Measurements from ENCODE around the gene CARD14.

CARD14 gene

DNA sequence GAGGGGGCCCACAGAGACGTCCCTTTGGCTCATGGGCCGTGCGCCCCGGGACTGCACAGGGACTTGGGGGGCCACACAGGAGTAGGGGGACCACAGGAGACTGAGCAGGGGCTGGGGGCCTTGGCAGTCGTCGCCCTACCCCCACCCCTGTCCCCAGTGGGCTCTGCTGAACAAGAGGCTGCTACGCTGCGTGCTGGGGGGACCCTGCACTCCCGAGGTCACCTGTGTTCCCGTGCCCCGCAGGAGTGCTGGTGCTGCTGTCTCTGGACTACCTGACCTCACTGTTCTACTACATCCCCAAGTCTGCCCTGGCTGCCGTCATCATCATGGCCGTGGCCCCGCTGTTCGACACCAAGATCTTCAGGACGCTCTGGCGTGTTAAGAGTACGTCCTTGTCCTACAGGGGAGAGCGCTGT lies 76.4 kb downstream of the CARD14 start:
- Histone ChIP-seq H3K9me3 (ENCODE audit: control insufficient read depth, low read length) (no peaks in the 10 kb centered on the region), H2AK5ac (ENCODE audit: low read length, severe bottlenecking) (no peak overlapping the region), H3K9ac (ENCODE audit: low read length) (no peak overlapping the region), H3K23ac (ENCODE audit: low read length in 2 of 2) (no peak overlapping the region), H3K4me1 (ENCODE audit: control insufficient read depth, insufficient read depth, low read depth, low read length) (peaks cover 8% of the 10 kb centered on the region), H3K79me1 (replicated peaks; ENCODE audit: low read length, poor library complexity, severe bottlenecking) (no peaks in the 10 kb centered on the region), H3K36me3 (ENCODE audit: control insufficient read depth in 1 of 2, insufficient read depth in 2 of 2, low read depth in 1 of 2, low read length in 2 of 2) (peaks cover 69 to 73% of the 10 kb centered on the region in 2 experiments), H2BK12ac (ENCODE audit: low read length in 2 of 2) (no peak overlapping the region), H3K4ac (ENCODE audit: low read depth in 1 of 2, low read length in 2 of 2) (no peak overlapping the region), H2AFZ (ENCODE audit: low read depth, low read length) (no peak overlapping the region), H3K27me3 (ENCODE audit: control insufficient read depth in 1 of 2, insufficient read depth in 1 of 2, low read length in 2 of 2) (no peaks in the 10 kb centered on the region), H3K27ac (ENCODE audit: low read length, poor library complexity, severe bottlenecking) (no peak overlapping the region), H3K14ac (ENCODE audit: low read length in 2 of 2) (no peak overlapping the region), H2BK5ac (ENCODE audit: low read depth, low read length, poor library complexity, severe bottlenecking) (no peak overlapping the region), H2BK15ac (ENCODE audit: low read depth, poor library complexity, severe bottlenecking) (no peak overlapping the region), H4K8ac (ENCODE audit: low read length) (no peak overlapping the region), H3K18ac (ENCODE audit: low read depth in 1 of 2, low read length in 2 of 2) (no peak overlapping the region), H3K4me3 (ENCODE audit: insufficient read depth in 1 of 2, low read depth in 1 of 2, low read length in 2 of 2) (no peak overlapping the region), H2BK120ac (ENCODE audit: low read depth, low read length) (no peak overlapping the region), H4K91ac (ENCODE audit: low read length) (no peak overlapping the region), H3K4me2 (ENCODE audit: low read length, poor library complexity, severe bottlenecking) (no peak overlapping the region)
- no peak for DNase-seq
- WGBS = 97% methylated on average over 19 of the region's 19 CpGs

DNA sequence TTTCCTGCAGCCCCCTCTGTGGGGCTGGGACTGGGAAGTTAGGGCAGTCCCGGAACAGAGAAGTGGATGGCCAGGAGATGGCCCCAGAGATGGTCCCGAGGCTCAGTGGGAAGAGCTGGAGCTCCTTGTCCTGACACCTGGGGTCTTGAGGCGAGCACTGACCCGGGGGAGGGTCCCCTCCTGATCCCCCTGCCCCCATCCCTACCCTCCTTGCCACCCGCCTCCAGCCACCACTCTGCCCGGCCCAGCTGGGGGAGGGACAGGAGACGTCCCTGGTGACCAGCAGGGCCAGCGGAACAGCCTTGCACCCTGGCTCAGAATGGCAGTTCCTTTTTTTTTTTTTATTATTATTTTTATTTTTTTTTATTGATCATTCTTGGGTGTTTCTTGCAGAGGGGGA lies 76.9 kb downstream of the CARD14 start:
- no peak overlapping the region for H2BK15ac ChIP-seq (ENCODE audit: low read depth, poor library complexity, severe bottlenecking)
- no peak overlapping the region for H3K9ac ChIP-seq (ENCODE audit: low read length)
- 99% methylated on average over 6 of the region's 8 CpGs for WGBS
- H2BK120ac ChIP-seq (ENCODE audit: low read depth, low read length) = no peak overlapping the region
- no peak overlapping the region for H3K27ac ChIP-seq (ENCODE audit: low read length, poor library complexity, severe bottlenecking)
- no peak overlapping the region for H2BK12ac ChIP-seq (ENCODE audit: low read length in 2 of 2)
- H3K4ac ChIP-seq (ENCODE audit: low read depth in 1 of 2, low read length in 2 of 2) = no peak overlapping the region
- H3K4me1 ChIP-seq (ENCODE audit: control insufficient read depth, insufficient read depth, low read depth, low read length) = peaks cover 8% of the 10 kb centered on the region
- no peaks in the 10 kb centered on the region for H3K9me3 ChIP-seq (ENCODE audit: control insufficient read depth, low read length)
- no peak overlapping the region for H3K23ac ChIP-seq (ENCODE audit: low read length in 2 of 2)
- no peak for DNase-seq
- no peak overlapping the region for H2AK5ac ChIP-seq (ENCODE audit: low read length, severe bottlenecking)
- no peaks in the 10 kb centered on the region for H3K27me3 ChIP-seq (ENCODE audit: control insufficient read depth in 1 of 2, insufficient read depth in 1 of 2, low read length in 2 of 2)
- H3K4me2 ChIP-seq (ENCODE audit: low read length, poor library complexity, severe bottlenecking) = no peak overlapping the region
- H3K18ac ChIP-seq (ENCODE audit: low read depth in 1 of 2, low read length in 2 of 2) = no peak overlapping the region
- H4K91ac ChIP-seq (ENCODE audit: low read length) = no peak overlapping the region
- no peak overlapping the region for H3K14ac ChIP-seq (ENCODE audit: low read length in 2 of 2)
- H4K8ac ChIP-seq (ENCODE audit: low read length) = no peak overlapping the region
- peaks cover 66 to 73% of the 10 kb centered on the region in 2 experiments for H3K36me3 ChIP-seq (ENCODE audit: control insufficient read depth in 1 of 2, insufficient read depth in 2 of 2, low read depth in 1 of 2, low read length in 2 of 2)
- H2AFZ ChIP-seq (ENCODE audit: low read depth, low read length) = no peak overlapping the region
- H3K4me3 ChIP-seq (ENCODE audit: insufficient read depth in 1 of 2, low read depth in 1 of 2, low read length in 2 of 2) = no peak overlapping the region
- H2BK5ac ChIP-seq (ENCODE audit: low read depth, low read length, poor library complexity, severe bottlenecking) = no peak overlapping the region
- H3K79me1 ChIP-seq (replicated peaks; ENCODE audit: low read length, poor library complexity, severe bottlenecking) = no peaks in the 10 kb centered on the region

DNA sequence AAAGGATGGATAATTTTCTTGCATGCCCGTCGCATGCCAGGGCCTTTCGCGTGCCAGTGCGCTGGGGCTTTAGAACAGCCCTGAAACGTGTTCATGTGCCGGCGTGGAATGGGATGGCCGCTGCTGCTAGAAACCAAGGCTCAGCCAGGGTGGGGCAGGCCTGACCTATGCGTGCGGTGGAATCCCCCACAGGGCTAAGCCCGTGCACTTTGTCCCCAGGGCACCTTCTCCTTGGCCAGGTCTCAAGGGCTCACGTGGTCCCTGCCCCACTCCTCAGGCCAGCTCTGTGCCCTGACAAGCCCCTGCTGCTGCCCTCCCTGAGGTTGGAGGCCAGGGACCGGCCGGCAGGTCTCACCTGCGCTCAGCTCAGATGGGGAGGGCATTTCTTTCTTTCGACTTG lies 77.7 kb downstream of the CARD14 start:
- Histone ChIP-seq H3K23ac (ENCODE audit: low read length in 2 of 2) (no peak overlapping the region), H4K8ac (ENCODE audit: low read length) (no peak overlapping the region), H3K4me3 (ENCODE audit: insufficient read depth in 1 of 2, low read depth in 1 of 2, low read length in 2 of 2) (no peak overlapping the region), H4K91ac (ENCODE audit: low read length) (no peak overlapping the region), H3K4me2 (ENCODE audit: low read length, poor library complexity, severe bottlenecking) (no peak overlapping the region), H3K18ac (ENCODE audit: low read depth in 1 of 2, low read length in 2 of 2) (no peak overlapping the region), H3K9me3 (ENCODE audit: control insufficient read depth, low read length) (no peaks in the 10 kb centered on the region), H3K4ac (ENCODE audit: low read depth in 1 of 2, low read length in 2 of 2) (no peak overlapping the region), H2BK15ac (ENCODE audit: low read depth, poor library complexity, severe bottlenecking) (no peak overlapping the region), H2BK120ac (ENCODE audit: low read depth, low read length) (no peak overlapping the region), H3K27me3 (ENCODE audit: control insufficient read depth in 1 of 2, insufficient read depth in 1 of 2, low read length in 2 of 2) (no peaks in the 10 kb centered on the region), H2BK12ac (ENCODE audit: low read length in 2 of 2) (no peak overlapping the region), H3K36me3 (ENCODE audit: control insufficient read depth in 1 of 2, insufficient read depth in 2 of 2, low read depth in 1 of 2, low read length in 2 of 2) (peaks cover 67 to 76% of the 10 kb centered on the region in 2 experiments), H2BK5ac (ENCODE audit: low read depth, low read length, poor library complexity, severe bottlenecking) (no peak overlapping the region), H3K9ac (ENCODE audit: low read length) (no peak overlapping the region), H3K4me1 (ENCODE audit: control insufficient read depth, insufficient read depth, low read depth, low read length) (peaks cover 9% of the 10 kb centered on the region), H3K14ac (ENCODE audit: low read length in 2 of 2) (no peak overlapping the region), H3K79me1 (replicated peaks; ENCODE audit: low read length, poor library complexity, severe bottlenecking) (no peaks in the 10 kb centered on the region), H2AFZ (ENCODE audit: low read depth, low read length) (no peak overlapping the region), H3K27ac (ENCODE audit: low read length, poor library complexity, severe bottlenecking) (no peak overlapping the region), H2AK5ac (ENCODE audit: low read length, severe bottlenecking) (no peak overlapping the region)
- 96% methylated on average over 17 of the region's 17 CpGs for WGBS
- DNase-seq = no peak

DNA sequence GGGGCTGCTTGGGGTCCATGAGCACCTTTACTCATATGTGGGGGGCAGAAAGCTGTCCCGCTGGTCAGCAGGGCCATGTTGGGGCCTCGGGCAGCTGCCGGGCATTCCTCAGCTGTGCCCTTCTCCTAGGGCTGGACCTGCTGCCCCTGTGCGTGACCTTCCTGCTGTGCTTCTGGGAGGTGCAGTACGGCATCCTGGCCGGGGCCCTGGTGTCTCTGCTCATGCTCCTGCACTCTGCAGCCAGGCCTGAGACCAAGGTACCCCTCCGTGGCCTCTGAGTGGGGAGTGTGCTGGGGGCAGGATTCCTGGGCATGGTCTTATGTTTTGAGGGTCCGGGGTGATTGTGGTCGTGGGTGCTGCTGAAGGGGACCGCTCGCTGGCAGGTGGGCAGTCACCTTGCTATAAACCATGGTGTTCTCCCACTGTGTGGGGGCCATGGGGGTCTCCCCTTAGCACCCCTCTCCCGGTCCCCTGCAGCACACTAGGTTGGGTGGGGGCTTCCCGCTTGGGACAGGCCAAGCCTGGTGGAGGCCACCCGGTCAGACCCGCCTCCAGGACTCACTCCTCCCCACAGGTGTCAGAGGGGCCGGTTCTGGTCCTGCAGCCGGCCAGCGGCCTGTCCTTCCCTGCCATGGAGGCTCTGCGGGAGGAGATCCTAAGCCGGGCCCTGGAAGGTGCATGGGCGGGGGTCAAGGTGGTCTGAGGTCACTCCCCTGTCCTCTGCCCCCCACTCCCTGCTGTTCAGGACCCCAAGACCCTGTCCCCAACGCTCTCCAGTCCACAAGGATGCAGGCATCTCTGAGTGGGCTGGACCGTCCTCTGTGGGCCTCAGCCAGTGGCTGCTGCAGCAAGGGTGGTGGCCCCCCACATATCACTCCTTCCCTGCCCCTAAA lies 78.4 kb downstream of the CARD14 start:
- Histone ChIP-seq H2BK12ac (ENCODE audit: low read length in 2 of 2) (no peak overlapping the region), H2BK5ac (ENCODE audit: low read depth, low read length, poor library complexity, severe bottlenecking) (no peak overlapping the region), H3K4me1 (ENCODE audit: control insufficient read depth, insufficient read depth, low read depth, low read length) (peaks cover 13% of the 10 kb centered on the region), H3K27ac (ENCODE audit: low read length, poor library complexity, severe bottlenecking) (no peak overlapping the region), H2AFZ (ENCODE audit: low read depth, low read length) (no peak overlapping the region), H3K4me2 (ENCODE audit: low read length, poor library complexity, severe bottlenecking) (no peak overlapping the region), H3K18ac (ENCODE audit: low read depth in 1 of 2, low read length in 2 of 2) (no peak overlapping the region), H2BK15ac (ENCODE audit: low read depth, poor library complexity, severe bottlenecking) (no peak overlapping the region), H2AK5ac (ENCODE audit: low read length, severe bottlenecking) (no peak overlapping the region), H4K8ac (ENCODE audit: low read length) (no peak overlapping the region), H3K9ac (ENCODE audit: low read length) (no peak overlapping the region), H2BK120ac (ENCODE audit: low read depth, low read length) (no peak overlapping the region), H3K36me3 (ENCODE audit: control insufficient read depth in 1 of 2, insufficient read depth in 2 of 2, low read depth in 1 of 2, low read length in 2 of 2) (peaks cover 70 to 75% of the 10 kb centered on the region in 2 experiments), H3K79me1 (replicated peaks; ENCODE audit: low read length, poor library complexity, severe bottlenecking) (no peaks in the 10 kb centered on the region), H4K91ac (ENCODE audit: low read length) (no peak overlapping the region), H3K27me3 (ENCODE audit: control insufficient read depth in 1 of 2, insufficient read depth in 1 of 2, low read length in 2 of 2) (no peaks in the 10 kb centered on the region), H3K4me3 (ENCODE audit: insufficient read depth in 1 of 2, low read depth in 1 of 2, low read length in 2 of 2) (peak overlapping the region in 1 of 2 experiments; percentile 31), H3K9me3 (ENCODE audit: control insufficient read depth, low read length) (no peaks in the 10 kb centered on the region), H3K4ac (ENCODE audit: low read depth in 1 of 2, low read length in 2 of 2) (no peak overlapping the region), H3K23ac (ENCODE audit: low read length in 2 of 2) (no peak overlapping the region), H3K14ac (ENCODE audit: low read length in 2 of 2) (no peak overlapping the region)
- no peak for DNase-seq
- 93% methylated on average over 23 of the region's 23 CpGs for WGBS
